ENCODE measurements around the gene SLC25A21.

DNA sequence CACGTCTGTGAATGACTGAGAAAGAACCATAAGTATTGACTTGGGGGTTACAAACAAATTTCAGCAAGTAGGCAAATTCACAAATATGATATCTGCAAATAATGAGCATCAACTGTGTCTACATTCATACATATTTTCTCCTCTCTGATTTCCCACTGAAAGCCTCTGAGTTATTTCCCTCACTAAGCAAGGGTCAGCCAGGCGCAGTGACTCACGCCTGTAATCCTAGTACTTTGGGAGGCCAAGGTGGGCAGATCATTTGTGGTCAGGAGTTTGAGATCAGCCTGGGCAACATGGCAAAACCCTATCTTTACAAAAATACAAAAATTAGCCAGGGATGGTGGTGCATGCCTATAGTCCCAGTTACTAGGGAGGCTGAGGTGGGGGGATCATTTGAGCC, 80.8 kb downstream of the SLC25A21 start:
- TF ChIP-seq, protein P1, sequence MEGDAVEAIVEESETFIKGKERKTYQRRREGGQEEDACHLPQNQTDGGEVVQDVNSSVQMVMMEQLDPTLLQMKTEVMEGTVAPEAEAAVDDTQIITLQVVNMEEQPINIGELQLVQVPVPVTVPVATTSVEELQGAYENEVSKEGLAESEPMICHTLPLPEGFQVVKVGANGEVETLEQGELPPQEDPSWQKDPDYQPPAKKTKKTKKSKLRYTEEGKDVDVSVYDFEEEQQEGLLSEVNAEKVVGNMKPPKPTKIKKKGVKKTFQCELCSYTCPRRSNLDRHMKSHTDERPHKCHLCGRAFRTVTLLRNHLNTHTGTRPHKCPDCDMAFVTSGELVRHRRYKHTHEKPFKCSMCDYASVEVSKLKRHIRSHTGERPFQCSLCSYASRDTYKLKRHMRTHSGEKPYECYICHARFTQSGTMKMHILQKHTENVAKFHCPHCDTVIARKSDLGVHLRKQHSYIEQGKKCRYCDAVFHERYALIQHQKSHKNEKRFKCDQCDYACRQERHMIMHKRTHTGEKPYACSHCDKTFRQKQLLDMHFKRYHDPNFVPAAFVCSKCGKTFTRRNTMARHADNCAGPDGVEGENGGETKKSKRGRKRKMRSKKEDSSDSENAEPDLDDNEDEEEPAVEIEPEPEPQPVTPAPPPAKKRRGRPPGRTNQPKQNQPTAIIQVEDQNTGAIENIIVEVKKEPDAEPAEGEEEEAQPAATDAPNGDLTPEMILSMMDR (IDR thresholded peaks at IDR 0.05) = no peak
- no peak for TF ChIP-seq POLR2AphosphoS5 (IDR thresholded peaks at IDR 0.05; ENCODE audit: low read depth, low read length)
- TF ChIP-seq TCF7L2 (IDR thresholded peaks at IDR 0.05; ENCODE audit: low read depth, low read length) = no peak
